D721Med (cell line): ENCODE results near the gene SSU72.
A peak's percentile ranks its signal among the peaks of the same experiment; 100 is the strongest.
"Not testable (repeated sequence)": the region's sequence is repeated elsewhere in the genome, so short reads cannot be mapped to it uniquely, and the experiment has no call there.

Experiments used
- DNase-seq: peaks from one replicate; pipeline ENCODE4 v3.0.0; 2011; ENCODE audit warnings: low spot score; ENCODE audit not compliant: insufficient read length
- FAIRE-seq: peaks from 2 replicates; lab custom pipeline; 2011; peaks lifted over from hg19 to GRCh38; lab: Jason Lieb, UNC
- TF ChIP-seq, protein P1 (sequence below): IDR thresholded peaks from 2 replicates; pipeline ENCODE4 v1.5.1; 2012; ENCODE audit warnings: mild to moderate bottlenecking, control low read depth; ENCODE audit not compliant: insufficient read depth; ENCODE audit errors: missing control alignments

SSU72 gene

DNA sequence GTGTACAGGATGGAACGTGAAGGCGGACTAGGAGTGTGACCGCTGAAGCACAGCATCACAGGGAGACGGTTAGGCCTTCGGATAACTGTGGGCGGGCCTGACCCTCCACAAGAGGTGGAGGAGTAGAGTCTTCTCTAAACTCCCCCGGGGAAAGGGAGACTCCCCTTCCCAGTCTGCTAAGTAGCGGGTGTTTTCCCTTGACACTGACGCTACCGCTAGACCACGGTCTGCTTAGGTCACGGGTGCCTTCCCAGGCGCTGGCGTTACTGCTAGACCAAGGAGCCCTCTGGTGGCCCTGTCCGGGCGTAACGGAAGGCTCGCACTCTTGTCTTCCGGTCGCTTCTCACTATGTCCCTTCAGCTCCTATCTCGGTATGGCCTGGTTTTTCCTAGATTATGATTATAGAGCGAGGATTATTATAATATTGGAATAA is 69.3 kb downstream of the SSU72 start:
- TF ChIP-seq, protein P1, sequence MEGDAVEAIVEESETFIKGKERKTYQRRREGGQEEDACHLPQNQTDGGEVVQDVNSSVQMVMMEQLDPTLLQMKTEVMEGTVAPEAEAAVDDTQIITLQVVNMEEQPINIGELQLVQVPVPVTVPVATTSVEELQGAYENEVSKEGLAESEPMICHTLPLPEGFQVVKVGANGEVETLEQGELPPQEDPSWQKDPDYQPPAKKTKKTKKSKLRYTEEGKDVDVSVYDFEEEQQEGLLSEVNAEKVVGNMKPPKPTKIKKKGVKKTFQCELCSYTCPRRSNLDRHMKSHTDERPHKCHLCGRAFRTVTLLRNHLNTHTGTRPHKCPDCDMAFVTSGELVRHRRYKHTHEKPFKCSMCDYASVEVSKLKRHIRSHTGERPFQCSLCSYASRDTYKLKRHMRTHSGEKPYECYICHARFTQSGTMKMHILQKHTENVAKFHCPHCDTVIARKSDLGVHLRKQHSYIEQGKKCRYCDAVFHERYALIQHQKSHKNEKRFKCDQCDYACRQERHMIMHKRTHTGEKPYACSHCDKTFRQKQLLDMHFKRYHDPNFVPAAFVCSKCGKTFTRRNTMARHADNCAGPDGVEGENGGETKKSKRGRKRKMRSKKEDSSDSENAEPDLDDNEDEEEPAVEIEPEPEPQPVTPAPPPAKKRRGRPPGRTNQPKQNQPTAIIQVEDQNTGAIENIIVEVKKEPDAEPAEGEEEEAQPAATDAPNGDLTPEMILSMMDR: peak; percentile 21
- FAIRE-seq, DNase-seq: not testable (repeated sequence)

DNA sequence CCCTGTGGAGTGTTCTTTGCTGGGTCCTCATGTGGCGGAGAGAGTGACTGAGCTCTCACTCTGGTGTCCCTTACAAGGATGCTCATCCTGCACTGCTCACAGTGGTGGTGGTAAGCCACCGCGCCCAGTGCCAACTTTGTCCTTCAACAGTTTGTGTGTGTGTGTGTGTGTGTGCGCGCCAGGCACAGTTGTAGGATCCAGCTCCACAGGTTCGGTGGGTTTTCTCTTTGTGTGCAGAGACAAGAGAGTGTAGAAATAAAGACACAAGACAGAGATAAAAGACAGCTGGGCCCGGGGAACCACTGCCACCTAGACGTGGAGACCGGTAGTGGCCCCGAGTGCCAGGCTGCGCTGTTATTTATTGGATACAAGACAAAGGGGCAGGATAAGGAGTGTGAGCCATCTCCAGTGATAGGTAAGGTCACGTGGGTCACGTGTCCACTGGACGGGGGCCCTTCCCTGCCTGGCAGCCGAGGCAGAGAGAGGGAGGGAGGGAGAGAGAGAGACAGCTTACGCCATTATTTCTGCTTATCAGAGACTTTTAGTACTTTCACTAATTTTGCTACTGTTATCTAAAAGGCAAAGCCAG is 69.8 kb downstream of the SSU72 start:
- not testable (repeated sequence) for DNase-seq, FAIRE-seq
- TF ChIP-seq, protein P1: peak; percentile 47

DNA sequence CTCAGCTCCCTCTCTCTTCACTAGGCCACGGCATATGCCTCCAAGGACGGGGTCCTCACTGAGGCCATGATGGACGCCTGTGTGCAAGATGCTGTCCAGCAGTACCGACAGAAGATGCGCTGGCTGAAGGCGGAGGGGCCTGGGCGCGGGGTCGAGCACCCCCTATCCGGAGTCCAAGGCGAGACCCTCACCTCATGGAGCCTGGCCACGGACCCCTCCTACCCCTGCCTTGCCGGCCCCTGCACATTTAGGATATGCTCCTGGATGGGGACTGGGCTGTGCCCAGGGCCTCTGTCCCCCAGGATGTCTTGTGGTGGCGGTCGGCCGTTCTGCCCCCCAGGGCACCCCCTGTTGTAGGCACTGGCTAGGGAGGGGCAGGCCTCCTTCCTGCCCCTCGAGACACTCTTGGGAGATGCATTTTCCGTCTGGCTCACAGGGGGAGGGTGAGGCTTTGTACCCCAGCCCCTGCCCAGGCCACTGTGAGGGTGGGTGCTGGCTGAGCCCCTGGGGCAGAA is 79.1 kb downstream of the SSU72 start:
- not testable (repeated sequence) for FAIRE-seq, DNase-seq

DNA sequence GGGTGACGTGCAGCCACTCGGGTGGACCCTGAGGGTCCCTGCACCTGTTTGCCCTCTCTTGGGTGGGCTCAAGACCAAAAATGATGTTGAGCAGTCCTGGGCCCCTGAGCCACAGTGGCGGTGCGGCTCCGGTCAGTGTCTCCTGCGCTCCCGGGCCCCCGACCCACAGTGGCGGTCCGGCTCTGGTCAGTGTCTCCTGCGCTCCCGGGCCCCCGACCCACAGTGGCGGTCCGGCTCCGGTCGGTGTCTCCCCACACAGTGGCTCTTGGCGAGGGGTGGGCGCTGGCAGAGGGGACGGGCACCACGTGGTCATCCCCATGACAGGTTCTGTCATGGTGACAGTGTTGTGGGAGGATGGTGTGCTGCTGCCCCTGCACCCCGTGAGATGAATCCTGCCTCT is 80.4 kb downstream of the SSU72 start:
- FAIRE-seq, DNase-seq: not testable (repeated sequence)
